Body of pancreas (tissue), 4 donors: Measurements from ENCODE around the gene KIF5A. TPM values are rescaled to one million over a fixed set of nuclear protein-coding genes. Genes with fewer than 3 reads are reported as not detected.
A peak's percentile ranks its signal among the peaks of the same experiment; 100 is the strongest.

ENCODE experiments used
- ATAC-seq: fragments of 150-250 bp; one replicate; pipeline ENCODE4 v1.9.1; 2016
- DNase-seq, 4 donors: peaks; one replicate each; pipeline ENCODE4 v3.0.0-alpha.2; 2019
- H3K27ac ChIP-seq, 4 donors: fragments of 200-600 bp; sonication (generic); 1 replicate in 3 of 4; 2 replicates in 1 of 4; pipeline versions ENCODE4 v1.5.1 to v1.6.1; 2016 to 2019; ENCODE audit warnings: mild to moderate bottlenecking in 1 of 4, mixed read lengths in 1 of 4, moderate library complexity in 1 of 4
- H3K27me3 ChIP-seq, 2 donors: fragments of 200-600 bp; sonication (generic); one replicate each; pipeline ENCODE4 v1.6.0; 2016; ENCODE audit warnings: mild to moderate bottlenecking in 1 of 2
- H3K36me3 ChIP-seq, 2 donors: fragments of 200-600 bp; sonication (generic); replicated peaks in 1 of 2; 2 replicates each; pipeline ENCODE4 v1.5.1; 2016; ENCODE audit warnings: low read depth in 2 of 2; ENCODE audit not compliant: insufficient read depth in 1 of 2
- H3K4me1 ChIP-seq: fragments of 200-600 bp; sonication (generic); one replicate; pipeline ENCODE4 v1.6.0; 2016
- H3K4me3 ChIP-seq, 2 donors: fragments of 200-600 bp; sonication (generic); 1 replicate in 1 of 2; 2 replicates in 1 of 2; pipeline ENCODE4 v1.5.1; 2016 to 2019
- H3K9me3 ChIP-seq, 3 donors: fragments of 200-600 bp; sonication (generic); 1 replicate in 2 of 3; 2 replicates in 1 of 3; pipeline ENCODE4 v1.5.1; 2016
- CTCF ChIP-seq, 7 experiments: fragments of 450-650 bp in 4 of 7; fragments of 200-600 bp in 3 of 7; sonication (generic) in 3 of 7; IDR thresholded peaks; one replicate each; pipeline ENCODE4 v1.5.1; 2016 to 2019; ENCODE audit warnings: antibody characterized with exemption in 7 of 7
- POLR2A ChIP-seq, 3 donors: fragments of 450-650 bp; IDR thresholded peaks; one replicate each; pipeline ENCODE4 v1.6.1; 2016; ENCODE audit warnings: antibody characterized with exemption in 3 of 3, mild to moderate bottlenecking in 2 of 3
- WGBS, 2 donors: methylation state at CpG; one replicate each; pipeline ENCODE4 v1.1.5; 2017; 5-methylcytosine and 5-hydroxymethylcytosine counted together
- intact Hi-C: fragments of 100-400 bp; cut with DNase I; formaldehyde crosslinking; loops from one replicate; pipeline ENCODE4 v1.15.1; 2023
- total RNA-seq, 2 donors: library from RNA; depleted of rRNA; stranded (reverse); fragments of >200 nt; gene quantifications; one replicate each; pipeline ENCODE4 v1.1.0, GENCODE V29; 2016

Gene KIF5A
- total RNA-seq, 2 donors from 2014 or later = 0.33 to 1.3 TPM

GRCh38 chr12:57546438-57547287 lies 3.2 kb upstream of the KIF5A start, which contains the start of gene DCTN2:
DCTN2 (minus strand) TSS chr12:57547192; CDS start chr12:57547063, 129 bp downstream.
- peak; percentile 95 to 98 (median 97) for DNase-seq
- no peaks in the 10 kb centered on the region for H3K27me3 ChIP-seq
- intact Hi-C loops = no loop called here
- TF ChIP-seq POLR2A (IDR thresholded peaks at IDR 0.05) (peak; percentile 53 to 76 (median 73)), CTCF (IDR thresholded peaks at IDR 0.05) (peak in 1 of 7 experiments; percentile 12)
- no peaks in the 10 kb centered on the region for H3K36me3 ChIP-seq
- H3K4me3 ChIP-seq = peak within 1 kb of the TSS; percentile 53 to 94
- H3K9me3 ChIP-seq = no peaks in the 10 kb centered on the region
- H3K27ac ChIP-seq = peak within 1 kb of the TSS; percentile 89 to 96 (median 92)
- WGBS, 2 donors = 0 to 1% methylated on average over 28 to 55 of the region's 56 CpGs
- peaks cover 26% of the 10 kb centered on the region for H3K4me1 ChIP-seq
- peak; percentile 96 for ATAC-seq

- Histone ChIP-seq H3K4me3 (peak overlapping the region in 1 of 2 donors; percentile 53), H3K27me3 (no peaks in the 10 kb centered on the region), H3K27ac (peak overlapping the region; percentile 89 to 96 (median 92)), H3K9me3 (no peaks in the 10 kb centered on the region), H3K4me1 (peaks cover 26% of the 10 kb centered on the region), H3K36me3 (no peaks in the 10 kb centered on the region)
- DNase-seq = no peak
- WGBS, 2 donors = 14 to 20% methylated on average over 9 of the region's 9 CpGs
- TF ChIP-seq POLR2A (IDR thresholded peaks at IDR 0.05) (no peak), CTCF (IDR thresholded peaks at IDR 0.05) (peak in 1 of 7 experiments; percentile 4)
- intact Hi-C loops = no loop called here
- no peak for ATAC-seq
These were observed 2.4 kb upstream of the KIF5A start for GRCh38 chr12:57547288-57548012.

GRCh38 chr12:57548013-57548315 lies 1.9 kb upstream of the KIF5A start:
- H3K27ac ChIP-seq = no peak overlapping the region
- no peaks in the 10 kb centered on the region for H3K36me3 ChIP-seq
- H3K4me3 ChIP-seq = no peak overlapping the region
- WGBS, 2 donors = 90 to 95% methylated on average over 2 of the region's 2 CpGs
- ATAC-seq = no peak
- DNase-seq = no peak
- no peak for TF ChIP-seq POLR2A (IDR thresholded peaks at IDR 0.05)
- TF ChIP-seq CTCF (IDR thresholded peaks at IDR 0.05) = no peak
- no peaks in the 10 kb centered on the region for H3K9me3 ChIP-seq
- no peaks in the 10 kb centered on the region for H3K27me3 ChIP-seq
- intact Hi-C loops = no loop called here
- peaks cover 26% of the 10 kb centered on the region for H3K4me1 ChIP-seq

- H3K4me3 ChIP-seq = no peak overlapping the region
- intact Hi-C loops = no loop called here
These were observed 1.4 kb upstream of the KIF5A start for GRCh38 chr12:57548488-57548887.

More at GRCh38 chr12:57548488-57548887, 1.4 kb upstream of the KIF5A start:
- Histone ChIP-seq H3K36me3 (no peaks in the 10 kb centered on the region), H3K4me1 (peaks cover 26% of the 10 kb centered on the region), H3K9me3 (no peaks in the 10 kb centered on the region), H3K27me3 (no peaks in the 10 kb centered on the region), H3K27ac (no peak overlapping the region)
- no peak for TF ChIP-seq POLR2A (IDR thresholded peaks at IDR 0.05)
- TF ChIP-seq CTCF (IDR thresholded peaks at IDR 0.05) = no peak
- ATAC-seq (no peak), DNase-seq (no peak)
- 26 to 59% methylated on average over 2 of the region's 2 CpGs for WGBS, 2 donors
